Osteocyte (in vitro differentiated cells): ENCODE data around the gene PRAMEF1. TPM values are rescaled to one million over a fixed set of nuclear protein-coding genes. Genes with fewer than 3 reads are reported as not detected.

Experiments used
- DNase-seq: peaks from one replicate; pipeline ENCODE4 v3.0.0; 2021; ENCODE audit warnings: mixed read lengths; ENCODE audit not compliant: unreplicated experiment; ENCODE audit errors: extremely low spot score
- H3K27ac Mint-ChIP-seq: one replicate; pipeline ENCODE4 v1.8.0; 2021; ENCODE audit warnings: mild to moderate bottlenecking, mixed read lengths; ENCODE audit not compliant: unreplicated experiment
- H3K27me3 Mint-ChIP-seq: one replicate; pipeline ENCODE4 v1.8.0; 2021; ENCODE audit warnings: mixed read lengths; ENCODE audit not compliant: unreplicated experiment
- H3K36me3 Mint-ChIP-seq: one replicate; pipeline ENCODE4 v1.8.0; 2021; ENCODE audit warnings: mixed read lengths; ENCODE audit not compliant: unreplicated experiment
- H3K4me1 Mint-ChIP-seq: one replicate; pipeline ENCODE4 v1.8.0; 2021; ENCODE audit warnings: mixed read lengths; ENCODE audit not compliant: unreplicated experiment
- H3K4me3 Mint-ChIP-seq: one replicate; pipeline ENCODE4 v1.8.0; 2021; ENCODE audit warnings: mild to moderate bottlenecking, moderate library complexity, mixed read lengths; ENCODE audit not compliant: unreplicated experiment
- H3K9me3 Mint-ChIP-seq: one replicate; pipeline ENCODE4 v1.8.0; 2021; ENCODE audit warnings: mixed read lengths; ENCODE audit not compliant: unreplicated experiment
- CTCF ChIP-seq: fragments of 200-600 bp; sonication (generic); IDR thresholded peaks from 2 replicates; pipeline ENCODE4 v1.5.0; 2021; ENCODE audit warnings: antibody characterized with exemption, mild to moderate bottlenecking, moderate library complexity
- total RNA-seq: library from RNA; stranded (reverse); gene quantifications from 2 replicates; pipeline ENCODE4 v1.2.1, GENCODE V29; 2021

The PRAMEF1 gene
- total RNA-seq, 1 donor from 2014 or later, result not detected

GRCh38 chr1:12761781-12762180 lies 29.4 kb upstream of the PRAMEF1 start:
- Mint-ChIP-seq H3K4me1 (no peaks in the 10 kb centered on the region), H3K4me3 (no peak overlapping the region), H3K9me3 (peaks cover 2% of the 10 kb centered on the region), H3K36me3 (no peaks in the 10 kb centered on the region), H3K27ac (no peak overlapping the region), H3K27me3 (no peaks in the 10 kb centered on the region)
- no peak for TF ChIP-seq CTCF
- no peak for DNase-seq

GRCh38 chr1:12762766-12763165 lies 28.4 kb upstream of the PRAMEF1 start:
- H3K27ac Mint-ChIP-seq, result no peak overlapping the region
- no peak overlapping the region for H3K4me3 Mint-ChIP-seq
- H3K27me3 Mint-ChIP-seq, result peaks cover 4% of the 10 kb centered on the region
- H3K9me3 Mint-ChIP-seq, result peaks cover 6% of the 10 kb centered on the region
- H3K4me1 Mint-ChIP-seq, result no peaks in the 10 kb centered on the region
- H3K36me3 Mint-ChIP-seq, result no peaks in the 10 kb centered on the region
- DNase-seq, result no peak
- TF ChIP-seq CTCF, result no peak

- Mint-ChIP-seq H3K4me1 (no peaks in the 10 kb centered on the region), H3K4me3 (no peak overlapping the region), H3K9me3 (peaks cover 6% of the 10 kb centered on the region), H3K27ac (no peak overlapping the region), H3K27me3 (peaks cover 4% of the 10 kb centered on the region), H3K36me3 (no peaks in the 10 kb centered on the region)
- no peak for TF ChIP-seq CTCF
- no peak for DNase-seq
Measured at GRCh38 chr1:12763479-12763878, 27.7 kb upstream of the PRAMEF1 start.

GRCh38 chr1:12764016-12764415 lies 27.2 kb upstream of the PRAMEF1 start:
- TF ChIP-seq CTCF, result no peak
- DNase-seq, result no peak
- H3K4me1 Mint-ChIP-seq, result no peaks in the 10 kb centered on the region
- no peaks in the 10 kb centered on the region for H3K36me3 Mint-ChIP-seq
- H3K27me3 Mint-ChIP-seq, result peaks cover 4% of the 10 kb centered on the region
- H3K9me3 Mint-ChIP-seq, result peaks cover 6% of the 10 kb centered on the region
- no peak overlapping the region for H3K27ac Mint-ChIP-seq
- H3K4me3 Mint-ChIP-seq, result no peak overlapping the region

GRCh38 chr1:12769031-12769430 lies 22.2 kb upstream of the PRAMEF1 start:
- Mint-ChIP-seq H3K27ac (no peak overlapping the region), H3K36me3 (no peaks in the 10 kb centered on the region), H3K27me3 (peaks cover 7% of the 10 kb centered on the region), H3K4me1 (no peaks in the 10 kb centered on the region), H3K9me3 (peaks cover 13% of the 10 kb centered on the region), H3K4me3 (no peak overlapping the region)
- no peak for TF ChIP-seq CTCF
- DNase-seq, result no peak
